Cardiac ventricle fibroblast (primary cell): ENCODE data around the gene VTN. TPM values are rescaled to one million over a fixed set of nuclear protein-coding genes. Genes with fewer than 3 reads are reported as not detected.

Experiments used
- total RNA-seq: library from RNA; depleted of rRNA; stranded (reverse); fragments of >200 nt; gene quantifications from 2 replicates; pipeline ENCODE4 v1.2.3, GENCODE V29; 2015

The VTN gene, protein sequence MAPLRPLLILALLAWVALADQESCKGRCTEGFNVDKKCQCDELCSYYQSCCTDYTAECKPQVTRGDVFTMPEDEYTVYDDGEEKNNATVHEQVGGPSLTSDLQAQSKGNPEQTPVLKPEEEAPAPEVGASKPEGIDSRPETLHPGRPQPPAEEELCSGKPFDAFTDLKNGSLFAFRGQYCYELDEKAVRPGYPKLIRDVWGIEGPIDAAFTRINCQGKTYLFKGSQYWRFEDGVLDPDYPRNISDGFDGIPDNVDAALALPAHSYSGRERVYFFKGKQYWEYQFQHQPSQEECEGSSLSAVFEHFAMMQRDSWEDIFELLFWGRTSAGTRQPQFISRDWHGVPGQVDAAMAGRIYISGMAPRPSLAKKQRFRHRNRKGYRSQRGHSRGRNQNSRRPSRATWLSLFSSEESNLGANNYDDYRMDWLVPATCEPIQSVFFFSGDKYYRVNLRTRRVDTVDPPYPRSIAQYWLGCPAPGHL
- 1.4 and 3.5 TPM in 2 replicates for total RNA-seq

DNA sequence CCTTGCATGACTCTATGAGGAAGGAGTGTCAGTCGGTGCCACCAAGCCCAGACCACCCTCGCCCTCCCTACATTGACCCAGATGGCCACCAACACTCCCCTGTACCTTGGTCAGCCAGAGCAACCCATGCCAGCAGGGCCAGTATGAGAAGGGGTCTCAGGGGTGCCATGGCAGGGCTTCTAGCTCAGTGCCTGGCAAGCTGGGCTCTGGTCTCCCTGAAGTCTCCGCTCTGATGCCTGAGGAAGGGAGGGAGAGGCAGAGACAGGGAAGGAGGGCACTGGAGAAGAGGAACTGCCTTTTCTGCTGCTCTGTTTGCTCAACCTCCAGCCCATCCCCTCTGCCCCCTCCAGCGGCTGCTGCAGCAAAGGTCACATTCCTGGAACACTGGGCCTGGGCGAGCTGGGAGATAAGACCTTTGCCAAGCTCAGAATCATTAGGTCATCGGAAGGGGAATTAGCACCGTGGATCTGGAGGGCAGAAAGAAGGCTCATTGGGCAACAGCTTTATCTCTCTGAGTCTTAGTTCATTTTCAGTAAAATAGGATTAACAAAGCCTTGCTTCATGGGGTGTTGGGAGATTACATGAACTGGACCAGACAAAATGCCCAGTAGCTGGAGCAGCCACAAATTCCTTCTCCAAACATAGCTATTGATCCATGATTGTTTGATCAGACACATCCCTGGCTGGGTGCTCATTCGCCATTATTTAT lies at the start of gene VTN:
TSS of gene VTN (minus strand) at position 273 of the 709 bp plus-strand sequence. CDS start at position 169, 104 bp downstream.

GRCh38 chr17:28405632-28406472 lies 35.7 kb upstream of the VTN start, which contains the start of gene SLC46A1:
TSS of gene SLC46A1 (minus strand) at chr17:28406212. CDS start at chr17:28406114, 98 bp downstream.

DNA sequence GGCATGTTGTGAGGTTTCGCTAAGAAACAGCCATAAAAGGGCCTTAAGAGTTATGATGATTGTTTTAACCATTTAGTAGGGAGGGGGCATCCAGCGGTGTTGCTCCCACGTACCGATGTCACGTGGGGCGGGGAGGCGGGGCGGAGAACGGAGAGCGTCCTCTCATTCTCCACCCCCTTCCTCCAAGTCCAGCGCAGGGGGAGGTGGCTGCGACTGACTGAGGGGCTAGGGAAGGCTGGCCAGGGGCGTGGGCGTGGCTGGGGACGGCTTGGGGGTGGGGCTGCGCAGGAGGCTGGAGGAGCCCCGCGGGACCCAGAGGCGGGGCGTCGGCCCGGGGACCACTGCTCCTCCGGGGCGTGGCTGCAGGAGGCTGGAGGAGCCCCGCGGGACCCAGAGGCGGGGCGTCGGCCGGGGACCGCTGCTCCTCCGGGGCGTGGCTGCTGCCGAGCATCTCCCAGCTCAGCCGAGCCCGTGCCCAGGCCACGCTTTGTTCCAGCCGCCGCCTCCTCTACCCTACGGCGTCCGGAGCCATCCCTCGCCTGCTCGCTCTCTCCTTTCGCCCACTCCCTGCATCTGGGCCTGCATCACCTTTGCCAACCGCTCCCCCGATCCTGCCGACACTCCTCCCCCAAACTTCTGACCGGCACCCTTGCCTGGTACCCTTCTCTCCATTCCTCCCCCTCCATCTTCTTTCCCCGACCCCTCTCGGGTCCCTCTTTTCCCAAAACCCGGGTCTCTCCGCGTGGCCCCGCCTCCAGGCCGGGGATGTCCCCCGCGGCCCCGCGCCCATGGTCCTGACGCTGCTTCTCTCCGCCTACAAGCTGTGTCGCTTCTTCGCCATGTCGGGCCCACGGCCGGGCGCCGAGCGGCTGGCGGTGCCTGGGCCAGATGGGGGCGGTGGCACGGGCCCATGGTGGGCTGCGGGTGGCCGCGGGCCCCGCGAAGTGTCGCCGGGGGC lies 1.4 kb upstream of the VTN start, which contains the start of gene SARM1:
TSS of gene SARM1 (plus strand) at position 450 of the 958 bp plus-strand sequence. CDS start at position 789, 339 bp downstream.

GRCh38 chr17:28364665-28365363 lies 5.3 kb downstream of the VTN start, which contains the start of gene SEBOX:
TSS of gene SEBOX (minus strand) at chr17:28365199. CDS start at chr17:28365151, 48 bp downstream.

DNA sequence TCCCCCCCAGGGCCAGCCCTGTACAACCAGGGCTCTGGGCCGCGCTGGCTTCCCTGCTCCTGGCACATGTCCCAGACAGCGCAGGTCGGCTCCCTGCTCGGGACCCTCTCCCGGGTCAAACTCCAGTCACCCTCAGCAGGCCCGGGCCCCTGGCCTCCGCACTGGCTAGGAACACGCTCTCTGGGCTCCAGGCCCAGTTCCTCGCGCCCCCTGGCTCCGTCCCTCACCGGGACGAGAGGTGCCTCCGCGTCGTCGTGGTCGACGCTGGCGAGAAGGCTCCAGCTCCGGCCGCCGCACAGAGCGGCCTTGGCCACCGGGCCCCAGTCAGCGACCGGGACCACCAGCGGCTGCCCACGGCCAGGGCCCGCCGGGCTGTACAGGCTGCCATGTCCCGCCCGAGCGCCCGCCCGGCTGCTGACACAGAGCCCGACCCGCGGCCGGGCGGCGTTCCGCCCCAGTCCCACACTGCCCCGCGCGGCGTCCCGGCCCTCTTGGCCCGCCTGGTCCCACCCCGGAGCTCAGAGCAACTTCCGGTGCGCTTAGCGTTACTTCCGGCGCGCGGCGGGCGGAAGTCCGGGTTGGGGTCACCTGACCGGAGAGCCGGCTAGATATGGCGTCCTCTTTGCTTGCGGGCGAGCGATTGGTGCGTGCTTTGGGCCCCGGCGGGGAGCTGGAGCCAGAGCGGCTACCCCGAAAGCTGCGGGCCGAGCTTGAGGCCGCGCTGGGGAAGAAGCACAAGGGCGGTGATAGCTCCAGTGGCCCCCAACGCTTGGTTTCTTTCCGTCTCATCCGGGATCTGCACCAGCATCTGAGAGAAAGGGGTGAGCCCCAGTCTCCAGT lies 12.8 kb downstream of the VTN start, which contains the start of gene POLDIP2:
TSS of gene POLDIP2 (minus strand) at position 467 of the 840 bp plus-strand sequence. CDS start at position 388, 79 bp downstream.

GRCh38 chr17:28335201-28335958 lies 34.7 kb downstream of the VTN start, which contains the start of the genes IFT20 and TNFAIP1:
TSS of gene IFT20 (minus strand) at chr17:28335472. CDS start at chr17:28331985, 3,487 bp downstream.
TSS of gene TNFAIP1 (plus strand) at chr17:28335761. CDS start at chr17:28339522, 3,761 bp downstream.

GRCh38 chr17:28318759-28319597 lies 51.1 kb downstream of the VTN start, which contains the start of gene TMEM97:
TSS of gene TMEM97 (plus strand) at chr17:28319200. CDS start at chr17:28319240, 40 bp downstream.

Other genes with a start within 250 kb of the VTN start
- gene TMEM97, start 51.1 kb downstream of the VTN start, total RNA-seq: 8.9 and 11.7 TPM in 2 replicates
- 38.8 and 47.0 TPM in 2 replicates for gene IFT20, start 34.8 kb downstream of the VTN start, total RNA-seq
- gene TNFAIP1, start 34.5 kb downstream of the VTN start, total RNA-seq: 14.5 and 18.3 TPM in 2 replicates
- 58.3 and 78.0 TPM in 2 replicates for gene POLDIP2, start 12.8 kb downstream of the VTN start, total RNA-seq
- gene SEBOX, start 5.1 kb downstream of the VTN start, total RNA-seq: not detected in 2 replicates
- gene SARM1, start 1.4 kb upstream of the VTN start, total RNA-seq: 9.7 and 14.7 TPM in 2 replicates
- gene SLC46A1, start 35.9 kb upstream of the VTN start, total RNA-seq: 3.7 and 3.9 TPM in 2 replicates
- gene SLC13A2, start 103.3 kb upstream of the VTN start, total RNA-seq: not detected in 2 replicates
- gene FOXN1, start 136.0 kb upstream of the VTN start, total RNA-seq: not detected in 2 replicates
- gene UNC119, start 182.3 kb upstream of the VTN start, total RNA-seq: 23.6 and 27.8 TPM in 2 replicates
- gene PIGS, start 201.2 kb upstream of the VTN start, total RNA-seq: 46.3 and 60.7 TPM in 2 replicates
- gene ALDOC, start 206.6 kb upstream of the VTN start, total RNA-seq: 93.7 and 95.1 TPM in 2 replicates
- gene SPAG5, start 228.7 kb upstream of the VTN start, total RNA-seq: 4.0 and 4.3 TPM in 2 replicates
- gene RSKR, start 243.9 kb upstream of the VTN start, total RNA-seq: 0.68 and 2.8 TPM in 2 replicates